ENCODE measurements around the gene NUDT2. TPM values are rescaled to one million over a fixed set of nuclear protein-coding genes. Genes with fewer than 3 reads are reported as not detected.
"Not testable (repeated sequence)": the region's sequence is repeated elsewhere in the genome, so short reads cannot be mapped to it uniquely, and the experiment has no call there.

NUDT2 gene
- polyA plus RNA-seq, 1 donor from 2014 or later, result 62.6 TPM

GRCh38 chr9:34335376-34335775 is 6.0 kb downstream of the NUDT2 start:
- no peak overlapping the region for H3K27ac ChIP-seq (ENCODE audit: low read length)
- H3K36me3 ChIP-seq (ENCODE audit: insufficient read depth, low read length), result no peaks in the 10 kb centered on the region
- H3K4me3 ChIP-seq (ENCODE audit: low read length), result no peak overlapping the region
- no peaks in the 10 kb centered on the region for H4K20me1 ChIP-seq (ENCODE audit: insufficient read depth)
- no peaks in the 10 kb centered on the region for H3K27me3 ChIP-seq (ENCODE audit: insufficient read depth, low read depth, low read length)
- no peak for TF ChIP-seq EZH2 (IDR thresholded peaks at IDR 0.05; ENCODE audit: borderline replicate concordance, insufficient read depth, low read length, poor library complexity, severe bottlenecking)
- TF ChIP-seq SMC3 (conservative IDR thresholded peaks at IDR 0.05; ENCODE audit: poor library complexity), result no peak
- no peak for TF ChIP-seq EP300 (conservative IDR thresholded peaks at IDR 0.05; ENCODE audit: poor library complexity, severe bottlenecking)
- TF ChIP-seq CTCF (IDR thresholded peaks at IDR 0.05; ENCODE audit: poor library complexity, severe bottlenecking), result no peak
- TF ChIP-seq, protein P1, sequence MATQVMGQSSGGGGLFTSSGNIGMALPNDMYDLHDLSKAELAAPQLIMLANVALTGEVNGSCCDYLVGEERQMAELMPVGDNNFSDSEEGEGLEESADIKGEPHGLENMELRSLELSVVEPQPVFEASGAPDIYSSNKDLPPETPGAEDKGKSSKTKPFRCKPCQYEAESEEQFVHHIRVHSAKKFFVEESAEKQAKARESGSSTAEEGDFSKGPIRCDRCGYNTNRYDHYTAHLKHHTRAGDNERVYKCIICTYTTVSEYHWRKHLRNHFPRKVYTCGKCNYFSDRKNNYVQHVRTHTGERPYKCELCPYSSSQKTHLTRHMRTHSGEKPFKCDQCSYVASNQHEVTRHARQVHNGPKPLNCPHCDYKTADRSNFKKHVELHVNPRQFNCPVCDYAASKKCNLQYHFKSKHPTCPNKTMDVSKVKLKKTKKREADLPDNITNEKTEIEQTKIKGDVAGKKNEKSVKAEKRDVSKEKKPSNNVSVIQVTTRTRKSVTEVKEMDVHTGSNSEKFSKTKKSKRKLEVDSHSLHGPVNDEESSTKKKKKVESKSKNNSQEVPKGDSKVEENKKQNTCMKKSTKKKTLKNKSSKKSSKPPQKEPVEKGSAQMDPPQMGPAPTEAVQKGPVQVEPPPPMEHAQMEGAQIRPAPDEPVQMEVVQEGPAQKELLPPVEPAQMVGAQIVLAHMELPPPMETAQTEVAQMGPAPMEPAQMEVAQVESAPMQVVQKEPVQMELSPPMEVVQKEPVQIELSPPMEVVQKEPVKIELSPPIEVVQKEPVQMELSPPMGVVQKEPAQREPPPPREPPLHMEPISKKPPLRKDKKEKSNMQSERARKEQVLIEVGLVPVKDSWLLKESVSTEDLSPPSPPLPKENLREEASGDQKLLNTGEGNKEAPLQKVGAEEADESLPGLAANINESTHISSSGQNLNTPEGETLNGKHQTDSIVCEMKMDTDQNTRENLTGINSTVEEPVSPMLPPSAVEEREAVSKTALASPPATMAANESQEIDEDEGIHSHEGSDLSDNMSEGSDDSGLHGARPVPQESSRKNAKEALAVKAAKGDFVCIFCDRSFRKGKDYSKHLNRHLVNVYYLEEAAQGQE (IDR thresholded peaks at IDR 0.05; ENCODE audit: borderline replicate concordance), result no peak
- TF ChIP-seq POLR2AphosphoS5 (IDR thresholded peaks at IDR 0.05), result no peak
- no peak for TF ChIP-seq MXI1 (conservative IDR thresholded peaks at IDR 0.05; ENCODE audit: poor library complexity, severe bottlenecking)
- TF ChIP-seq TAF1 (IDR thresholded peaks at IDR 0.05; ENCODE audit: low read depth), result no peak
- no peak for TF ChIP-seq RAD21 (conservative IDR thresholded peaks at IDR 0.05)
- H3K79me2 ChIP-seq (replicated peaks; ENCODE audit: insufficient read depth, low read length), result no peaks in the 10 kb centered on the region
- H3K4me2 ChIP-seq (ENCODE audit: low read length), result no peak overlapping the region
- no peaks in the 10 kb centered on the region for H3K9me2 ChIP-seq (ENCODE audit: insufficient read depth, low read length)
- H3F3A ChIP-seq (ENCODE audit: insufficient read depth, low read length, poor library complexity, severe bottlenecking), result no peaks in the 10 kb centered on the region
- no peaks in the 10 kb centered on the region for H3K9me3 ChIP-seq (ENCODE audit: low read length)
- no peak overlapping the region for H2AFZ ChIP-seq (ENCODE audit: low read depth, low read length)
- H3K9ac ChIP-seq (ENCODE audit: low read length), result no peak overlapping the region

DNA sequence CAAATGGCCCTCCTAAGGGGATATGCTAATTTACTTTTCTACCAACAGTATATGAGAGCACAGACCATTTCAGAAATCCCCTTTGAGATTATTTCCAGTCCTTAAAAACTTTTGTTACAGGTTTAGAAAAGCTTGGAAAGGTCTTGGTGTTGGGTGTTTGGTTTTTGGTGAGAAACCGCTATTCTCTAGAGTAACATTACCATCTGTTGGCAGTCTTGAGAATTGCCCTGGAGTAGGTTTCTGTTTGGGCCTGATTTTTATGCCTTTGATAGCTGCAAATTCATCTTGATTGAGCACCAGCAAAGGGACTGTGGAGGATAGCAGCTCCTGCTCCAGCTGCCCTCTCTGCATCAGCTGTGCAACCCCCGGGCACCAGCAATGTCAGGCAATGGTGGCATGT is 8.0 kb downstream of the NUDT2 start:
- H3K27ac ChIP-seq (ENCODE audit: low read length), result no peak overlapping the region
- no peak overlapping the region for H2AFZ ChIP-seq (ENCODE audit: low read depth, low read length)
- TF ChIP-seq EP300 (conservative IDR thresholded peaks at IDR 0.05; ENCODE audit: poor library complexity, severe bottlenecking), result no peak
- no peak for TF ChIP-seq POLR2AphosphoS5 (IDR thresholded peaks at IDR 0.05)
- no peak for TF ChIP-seq MXI1 (conservative IDR thresholded peaks at IDR 0.05; ENCODE audit: poor library complexity, severe bottlenecking)
- no peak for TF ChIP-seq CTCF (IDR thresholded peaks at IDR 0.05; ENCODE audit: poor library complexity, severe bottlenecking)
- TF ChIP-seq SMC3 (conservative IDR thresholded peaks at IDR 0.05; ENCODE audit: poor library complexity), result no peak
- TF ChIP-seq EZH2 (IDR thresholded peaks at IDR 0.05; ENCODE audit: borderline replicate concordance, insufficient read depth, low read length, poor library complexity, severe bottlenecking), result no peak
- TF ChIP-seq TAF1 (IDR thresholded peaks at IDR 0.05; ENCODE audit: low read depth), result no peak
- no peak for TF ChIP-seq RAD21 (conservative IDR thresholded peaks at IDR 0.05)
- TF ChIP-seq, protein P1 (IDR thresholded peaks at IDR 0.05; ENCODE audit: borderline replicate concordance), result no peak
- H3K36me3 ChIP-seq (ENCODE audit: insufficient read depth, low read length), result no peaks in the 10 kb centered on the region
- H3K9me2 ChIP-seq (ENCODE audit: insufficient read depth, low read length), result no peaks in the 10 kb centered on the region
- H3K79me2 ChIP-seq (replicated peaks; ENCODE audit: insufficient read depth, low read length), result no peaks in the 10 kb centered on the region
- H3K4me3 ChIP-seq (ENCODE audit: low read length), result no peak overlapping the region
- H3K9ac ChIP-seq (ENCODE audit: low read length), result no peak overlapping the region
- H3F3A ChIP-seq (ENCODE audit: insufficient read depth, low read length, poor library complexity, severe bottlenecking), result no peaks in the 10 kb centered on the region
- no peak overlapping the region for H3K4me2 ChIP-seq (ENCODE audit: low read length)
- no peaks in the 10 kb centered on the region for H4K20me1 ChIP-seq (ENCODE audit: insufficient read depth)
- H3K9me3 ChIP-seq (ENCODE audit: low read length), result no peaks in the 10 kb centered on the region
- no peaks in the 10 kb centered on the region for H3K27me3 ChIP-seq (ENCODE audit: insufficient read depth, low read depth, low read length)

DNA sequence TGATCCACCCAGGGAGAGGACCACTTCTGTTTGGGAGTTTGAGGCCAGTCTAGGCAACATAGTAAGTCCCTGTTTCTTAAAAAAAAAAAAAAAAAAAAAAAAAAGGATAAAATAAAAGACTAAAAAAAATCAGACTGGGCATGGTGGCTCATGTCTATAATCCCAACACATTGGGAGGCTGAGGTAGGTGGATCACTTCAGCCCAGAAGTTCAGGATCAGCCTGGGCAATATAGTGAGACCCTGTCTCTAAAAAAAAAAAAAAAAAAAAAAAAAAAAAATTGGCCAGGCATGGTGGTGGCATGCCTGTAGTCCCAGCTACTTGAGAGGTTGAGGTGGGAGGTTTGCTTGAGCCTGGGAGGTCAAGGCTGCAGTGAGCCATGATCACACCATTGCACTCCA is 8.7 kb downstream of the NUDT2 start:
- not testable (repeated sequence) for H3K4me2 ChIP-seq (ENCODE audit: low read length); H2AFZ ChIP-seq (ENCODE audit: low read depth, low read length); H3K27ac ChIP-seq (ENCODE audit: low read length); H3K79me2 ChIP-seq (replicated peaks; ENCODE audit: insufficient read depth, low read length); H3K36me3 ChIP-seq (ENCODE audit: insufficient read depth, low read length); H4K20me1 ChIP-seq (ENCODE audit: insufficient read depth); H3K27me3 ChIP-seq (ENCODE audit: insufficient read depth, low read depth, low read length); H3K4me3 ChIP-seq (ENCODE audit: low read length); H3K9ac ChIP-seq (ENCODE audit: low read length); H3K9me3 ChIP-seq (ENCODE audit: low read length); H3K9me2 ChIP-seq (ENCODE audit: insufficient read depth, low read length); H3F3A ChIP-seq (ENCODE audit: insufficient read depth, low read length, poor library complexity, severe bottlenecking)

Data from neural cell (in vitro differentiated cells).